Osteocyte (in vitro differentiated cells): ENCODE measurements around the gene LRRC26. TPM values are rescaled to one million over a fixed set of nuclear protein-coding genes. Genes with fewer than 3 reads are reported as not detected.

Experiments used
- DNase-seq: peaks from one replicate; pipeline ENCODE4 v3.0.0; 2021; ENCODE audit warnings: mixed read lengths; ENCODE audit not compliant: unreplicated experiment; ENCODE audit errors: extremely low spot score
- H3K27ac Mint-ChIP-seq: one replicate; pipeline ENCODE4 v1.8.0; 2021; ENCODE audit warnings: mild to moderate bottlenecking, mixed read lengths; ENCODE audit not compliant: unreplicated experiment
- H3K27me3 Mint-ChIP-seq: one replicate; pipeline ENCODE4 v1.8.0; 2021; ENCODE audit warnings: mixed read lengths; ENCODE audit not compliant: unreplicated experiment
- H3K36me3 Mint-ChIP-seq: one replicate; pipeline ENCODE4 v1.8.0; 2021; ENCODE audit warnings: mixed read lengths; ENCODE audit not compliant: unreplicated experiment
- H3K4me1 Mint-ChIP-seq: one replicate; pipeline ENCODE4 v1.8.0; 2021; ENCODE audit warnings: mixed read lengths; ENCODE audit not compliant: unreplicated experiment
- H3K4me3 Mint-ChIP-seq: one replicate; pipeline ENCODE4 v1.8.0; 2021; ENCODE audit warnings: mild to moderate bottlenecking, moderate library complexity, mixed read lengths; ENCODE audit not compliant: unreplicated experiment
- H3K9me3 Mint-ChIP-seq: one replicate; pipeline ENCODE4 v1.8.0; 2021; ENCODE audit warnings: mixed read lengths; ENCODE audit not compliant: unreplicated experiment
- CTCF ChIP-seq: fragments of 200-600 bp; sonication (generic); IDR thresholded peaks from 2 replicates; pipeline ENCODE4 v1.5.0; 2021; ENCODE audit warnings: antibody characterized with exemption, mild to moderate bottlenecking, moderate library complexity
- total RNA-seq: library from RNA; stranded (reverse); gene quantifications from 2 replicates; pipeline ENCODE4 v1.2.1, GENCODE V29; 2021

The LRRC26 gene
- total RNA-seq, 1 donor from 2014 or later: not detected

GRCh38 chr9:137198902-137199283 lies 29.0 kb upstream of the LRRC26 start:
- H3K9me3 Mint-ChIP-seq: no peaks in the 10 kb centered on the region
- no peak for TF ChIP-seq CTCF
- H3K4me3 Mint-ChIP-seq: peak overlapping the region; percentile 82
- H3K36me3 Mint-ChIP-seq: no peaks in the 10 kb centered on the region
- peaks cover 39% of the 10 kb centered on the region for H3K4me1 Mint-ChIP-seq
- H3K27me3 Mint-ChIP-seq: no peaks in the 10 kb centered on the region
- no peak overlapping the region for H3K27ac Mint-ChIP-seq
- no peak for DNase-seq

- no peak for TF ChIP-seq CTCF
- no peak for DNase-seq
- H3K27me3 Mint-ChIP-seq: no peaks in the 10 kb centered on the region
- H3K4me3 Mint-ChIP-seq: peak overlapping the region; percentile 26
- H3K9me3 Mint-ChIP-seq: no peaks in the 10 kb centered on the region
- H3K36me3 Mint-ChIP-seq: no peaks in the 10 kb centered on the region
- no peak overlapping the region for H3K27ac Mint-ChIP-seq
- H3K4me1 Mint-ChIP-seq: peaks cover 41% of the 10 kb centered on the region
These were observed 28.4 kb upstream of the LRRC26 start for GRCh38 chr9:137198051-137198901.

GRCh38 chr9:137195525-137196220 lies 25.8 kb upstream of the LRRC26 start:
- Mint-ChIP-seq H3K4me1 (peaks cover 22% of the 10 kb centered on the region), H3K27ac (peak overlapping the region; percentile 15), H3K36me3 (peaks cover 5% of the 10 kb centered on the region), H3K27me3 (no peaks in the 10 kb centered on the region), H3K9me3 (no peaks in the 10 kb centered on the region), H3K4me3 (no peak overlapping the region)
- no peak for DNase-seq
- no peak for TF ChIP-seq CTCF

GRCh38 chr9:137194909-137195308 lies 25.1 kb upstream of the LRRC26 start:
- Mint-ChIP-seq H3K4me3 (no peak overlapping the region), H3K36me3 (peaks cover 7% of the 10 kb centered on the region), H3K9me3 (no peaks in the 10 kb centered on the region), H3K4me1 (peaks cover 24% of the 10 kb centered on the region), H3K27me3 (no peaks in the 10 kb centered on the region), H3K27ac (no peak overlapping the region)
- no peak for TF ChIP-seq CTCF
- no peak for DNase-seq

- Mint-ChIP-seq H3K36me3 (peaks cover 7% of the 10 kb centered on the region), H3K4me1 (peaks cover 25% of the 10 kb centered on the region), H3K27ac (no peak overlapping the region), H3K27me3 (no peaks in the 10 kb centered on the region), H3K4me3 (no peak overlapping the region), H3K9me3 (no peaks in the 10 kb centered on the region)
- TF ChIP-seq CTCF: no peak
- DNase-seq: no peak
These were observed 24.5 kb upstream of the LRRC26 start for GRCh38 chr9:137194388-137194787.
